Skeletal muscle tissue (tissue), 4 donors: ENCODE measurements around the gene R3HDM1. TPM values are rescaled to one million over a fixed set of nuclear protein-coding genes. Genes with fewer than 3 reads are reported as not detected.

Source experiments
- H3K27ac ChIP-seq: one replicate; pipeline ENCODE4 v1.7.0; 2013; ENCODE audit warnings: mild to moderate bottlenecking, low read depth, low read length, inconsistent platforms
- H3K27me3 ChIP-seq, 3 donors: one replicate each; pipeline ENCODE4 v1.7.0; 2013; ENCODE audit warnings: low read length in 3 of 3; ENCODE audit not compliant: control insufficient read depth in 3 of 3, insufficient read depth in 3 of 3
- H3K36me3 ChIP-seq, 3 donors: one replicate each; pipeline ENCODE4 v1.7.0; 2013; ENCODE audit warnings: low read length in 3 of 3; ENCODE audit not compliant: control insufficient read depth in 3 of 3, insufficient read depth in 3 of 3
- H3K4me1 ChIP-seq, 3 donors: one replicate each; pipeline ENCODE4 v1.7.0; 2013; ENCODE audit warnings: low read length in 3 of 3, mild to moderate bottlenecking in 3 of 3; ENCODE audit not compliant: control insufficient read depth in 3 of 3, insufficient read depth in 3 of 3
- H3K4me3 ChIP-seq, 3 donors: one replicate each; pipeline ENCODE4 v1.7.0; 2013; ENCODE audit warnings: low read length in 3 of 3
- H3K9ac ChIP-seq, 3 donors: one replicate each; pipeline ENCODE4 v1.7.0; 2013; ENCODE audit warnings: low read length in 3 of 3, mild to moderate bottlenecking in 3 of 3, moderate library complexity in 2 of 3, low read depth in 1 of 3
- H3K9me3 ChIP-seq, 3 donors: one replicate each; pipeline ENCODE4 v1.7.0; 2013; ENCODE audit warnings: low read length in 3 of 3; ENCODE audit not compliant: control insufficient read depth in 3 of 3
- total RNA-seq: library from RNA; depleted of rRNA; stranded (reverse); fragments of >200 nt; gene quantifications from one replicate; pipeline ENCODE4 v1.2.3, GENCODE V29; 2014
- donor health status: Osteomylitis.

The R3HDM1 gene
- total RNA-seq, 1 donor from 2014 or later, result 9.9 TPM

DNA sequence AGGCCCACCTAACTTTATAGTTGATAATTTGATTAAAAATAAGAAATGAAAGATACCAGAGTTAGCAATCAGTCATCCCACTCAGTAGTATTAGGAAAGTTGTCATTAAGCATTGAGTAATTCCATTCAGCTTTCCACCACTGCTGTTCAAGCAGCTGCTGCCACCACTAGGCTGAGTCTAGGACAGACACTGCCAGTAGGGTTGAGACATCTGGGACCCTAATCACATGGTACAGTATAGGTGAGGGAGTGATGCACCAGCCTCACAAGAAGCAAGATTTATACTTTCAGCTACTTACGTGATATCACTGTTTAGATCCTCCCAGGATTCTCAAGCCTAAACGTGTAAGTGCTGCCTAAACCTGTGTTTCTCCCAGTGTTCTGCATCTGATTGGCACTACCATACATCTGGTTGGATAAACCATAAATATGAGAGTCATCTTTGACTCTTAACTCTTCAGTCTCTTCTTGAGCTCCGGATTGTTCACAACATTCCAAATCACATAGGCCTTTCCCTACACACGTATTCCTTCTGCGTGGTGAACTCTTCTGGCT is 213.6 kb downstream of the R3HDM1 start:
- H3K4me1 ChIP-seq, result peaks cover 8 to 17% (median 17%) of the 10 kb centered on the region in 3 donors
- peaks cover 3 to 18% (median 10%) of the 10 kb centered on the region in 3 donors for H3K36me3 ChIP-seq
- no peak overlapping the region for H3K27ac ChIP-seq
- no peaks in the 10 kb centered on the region for H3K9me3 ChIP-seq
- no peak overlapping the region for H3K9ac ChIP-seq
- no peaks in the 10 kb centered on the region for H3K27me3 ChIP-seq
- H3K4me3 ChIP-seq, result no peak overlapping the region

DNA sequence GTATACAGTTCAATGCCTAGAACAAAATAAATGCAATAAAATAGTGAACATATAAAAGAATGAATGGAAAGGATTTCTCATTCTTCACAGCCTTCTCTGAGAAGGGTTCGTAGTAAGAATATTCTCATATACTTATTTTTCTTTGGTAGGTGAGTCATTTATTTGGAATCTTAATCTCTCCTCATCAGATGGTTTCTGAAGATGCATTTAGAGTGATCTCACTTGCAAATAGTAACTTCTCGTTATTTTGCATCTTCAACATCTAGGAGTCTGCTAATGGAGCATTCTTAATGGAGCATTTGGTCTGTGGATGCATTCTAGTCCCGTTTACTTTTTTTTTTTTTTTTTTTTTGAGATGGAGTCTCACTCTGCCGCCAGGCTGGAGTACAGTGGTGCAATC is 214.3 kb downstream of the R3HDM1 start:
- no peak overlapping the region for H3K4me3 ChIP-seq
- no peak overlapping the region for H3K27ac ChIP-seq
- peaks cover 3 to 20% (median 13%) of the 10 kb centered on the region in 3 donors for H3K36me3 ChIP-seq
- peaks cover 8 to 17% (median 17%) of the 10 kb centered on the region in 3 donors for H3K4me1 ChIP-seq
- no peaks in the 10 kb centered on the region for H3K9me3 ChIP-seq
- H3K9ac ChIP-seq, result no peak overlapping the region
- H3K27me3 ChIP-seq, result no peaks in the 10 kb centered on the region

DNA sequence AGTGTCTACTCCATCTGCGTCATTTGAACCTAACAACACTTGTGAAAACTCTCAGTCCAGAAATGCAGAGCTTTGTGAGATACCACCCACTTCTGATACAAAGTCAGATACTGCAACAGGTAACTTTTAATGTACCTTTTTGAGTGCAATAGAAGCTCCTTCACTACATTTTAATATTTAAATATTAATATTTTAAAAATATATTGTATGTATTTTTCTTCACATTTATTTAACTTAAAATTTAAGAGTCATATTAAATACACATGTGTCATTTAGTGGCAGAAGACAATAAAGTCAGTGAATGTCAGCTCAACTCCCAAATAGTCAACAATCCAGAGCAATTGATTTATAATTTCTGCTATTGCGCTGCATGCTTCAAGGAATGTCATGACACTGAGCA is 224.3 kb downstream of the R3HDM1 start:
- H3K9ac ChIP-seq, result no peak overlapping the region
- H3K27me3 ChIP-seq, result no peaks in the 10 kb centered on the region
- H3K4me1 ChIP-seq, result no peaks in the 10 kb centered on the region
- peaks cover 0 to 7% (median 0%) of the 10 kb centered on the region in 3 donors for H3K9me3 ChIP-seq
- peaks cover 33 to 60% (median 37%) of the 10 kb centered on the region in 3 donors for H3K36me3 ChIP-seq
- no peak overlapping the region for H3K27ac ChIP-seq
- no peak overlapping the region for H3K4me3 ChIP-seq

DNA sequence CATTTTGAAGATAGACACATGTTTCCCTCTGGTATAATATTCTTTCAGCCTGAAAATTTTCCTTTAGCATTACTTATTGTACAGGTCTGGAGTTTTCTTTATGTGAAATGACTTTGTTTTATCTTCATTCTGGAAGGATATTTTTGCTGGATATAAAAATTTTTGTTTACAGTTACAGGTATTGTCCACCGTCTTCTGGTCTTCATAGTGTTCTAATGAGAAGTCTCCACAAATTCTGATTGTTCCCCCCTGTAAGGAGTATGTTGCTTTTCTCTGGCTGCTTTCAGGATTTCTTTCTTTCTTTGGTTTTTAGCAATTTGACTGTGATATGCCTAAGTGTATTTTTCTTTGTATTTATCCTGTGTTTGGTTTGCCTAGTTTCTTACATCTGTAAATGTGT is 225.4 kb downstream of the R3HDM1 start:
- Histone ChIP-seq H3K36me3 (peaks cover 33 to 70% (median 43%) of the 10 kb centered on the region in 3 donors), H3K4me3 (no peak overlapping the region), H3K4me1 (no peaks in the 10 kb centered on the region), H3K27me3 (no peaks in the 10 kb centered on the region), H3K9me3 (peaks cover 0 to 7% (median 0%) of the 10 kb centered on the region in 3 donors), H3K9ac (no peak overlapping the region), H3K27ac (no peak overlapping the region)

DNA sequence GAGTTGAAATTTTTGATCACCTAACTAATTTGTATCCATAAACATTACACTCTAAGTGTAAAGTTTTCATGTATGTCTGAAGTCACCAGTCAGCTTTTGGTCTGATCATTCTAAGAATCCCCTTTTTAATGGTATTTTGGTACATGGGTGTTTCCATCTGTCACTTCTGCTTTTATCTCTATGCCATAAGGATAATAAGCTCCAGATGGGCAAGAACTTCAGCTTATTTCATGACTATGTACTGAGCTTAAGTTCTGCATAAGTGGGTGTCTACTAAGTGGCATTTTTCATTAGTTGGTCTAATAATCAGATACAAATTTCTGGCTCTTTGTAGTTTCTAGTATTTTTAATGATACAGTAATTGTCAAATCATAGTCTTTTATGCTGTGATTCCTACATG is 230.7 kb downstream of the R3HDM1 start:
- no peaks in the 10 kb centered on the region for H3K4me1 ChIP-seq
- H3K9ac ChIP-seq, result no peak overlapping the region
- H3K9me3 ChIP-seq, result peaks cover 0 to 4% (median 0%) of the 10 kb centered on the region in 3 donors
- no peak overlapping the region for H3K4me3 ChIP-seq
- no peak overlapping the region for H3K27ac ChIP-seq
- H3K27me3 ChIP-seq, result no peaks in the 10 kb centered on the region
- H3K36me3 ChIP-seq, result peaks cover 28 to 61% (median 48%) of the 10 kb centered on the region in 3 donors

DNA sequence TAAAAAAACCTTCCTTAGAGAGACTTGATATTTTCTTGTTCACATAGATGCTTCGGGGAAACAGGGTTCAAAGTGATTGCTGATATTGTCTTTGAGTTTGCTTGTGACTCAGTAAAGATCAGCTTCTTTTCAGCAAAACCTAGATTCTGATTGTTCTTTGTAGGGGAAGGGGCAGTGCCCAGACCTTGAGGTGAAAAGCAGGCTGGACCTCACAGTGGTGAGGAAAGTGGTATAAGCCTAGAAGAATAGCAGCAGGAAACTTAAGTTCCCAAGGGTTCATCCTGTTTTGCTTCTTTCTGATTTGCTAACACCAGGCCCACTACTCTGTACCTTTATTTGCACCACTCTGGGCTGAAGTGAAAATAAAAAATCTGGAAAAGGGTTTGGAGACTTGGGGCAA is 231.2 kb downstream of the R3HDM1 start:
- peaks cover 23 to 56% (median 45%) of the 10 kb centered on the region in 3 donors for H3K36me3 ChIP-seq
- H3K4me3 ChIP-seq, result no peak overlapping the region

DNA sequence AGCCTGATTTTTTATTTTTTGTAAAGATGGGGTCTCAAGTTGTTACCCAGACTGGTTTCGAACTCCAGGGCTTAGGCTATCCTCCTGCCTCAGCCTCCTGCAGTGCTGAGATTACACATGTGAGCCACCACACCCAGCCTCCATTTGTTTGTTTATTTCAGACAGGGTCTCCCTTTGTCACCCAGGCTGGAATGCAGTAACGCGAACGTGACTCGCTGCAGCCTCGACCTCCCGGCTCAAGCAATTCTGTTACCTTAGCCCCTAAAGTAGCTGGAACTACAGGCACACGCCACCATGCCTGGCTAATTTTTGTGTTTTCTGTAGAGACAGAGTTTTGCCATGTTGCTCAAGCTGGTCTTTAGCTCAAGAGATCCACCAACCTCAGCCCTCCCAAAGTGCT is 237.6 kb downstream of the R3HDM1 start:
- H3K36me3 ChIP-seq, result peaks cover 29 to 61% (median 55%) of the 10 kb centered on the region in 3 donors
- H3K4me3 ChIP-seq, result no peak overlapping the region
- no peak overlapping the region for H3K27ac ChIP-seq
- no peak overlapping the region for H3K9ac ChIP-seq
- H3K27me3 ChIP-seq, result no peaks in the 10 kb centered on the region
- no peaks in the 10 kb centered on the region for H3K9me3 ChIP-seq
- no peaks in the 10 kb centered on the region for H3K4me1 ChIP-seq

More for the DNA sequence above, 231.2 kb downstream of the R3HDM1 start:
- peaks cover 0 to under 1% (median 0%) of the 10 kb centered on the region in 3 donors for H3K9me3 ChIP-seq
- H3K27ac ChIP-seq, result no peak overlapping the region
- no peaks in the 10 kb centered on the region for H3K4me1 ChIP-seq
- no peak overlapping the region for H3K9ac ChIP-seq
- H3K27me3 ChIP-seq, result no peaks in the 10 kb centered on the region

DNA sequence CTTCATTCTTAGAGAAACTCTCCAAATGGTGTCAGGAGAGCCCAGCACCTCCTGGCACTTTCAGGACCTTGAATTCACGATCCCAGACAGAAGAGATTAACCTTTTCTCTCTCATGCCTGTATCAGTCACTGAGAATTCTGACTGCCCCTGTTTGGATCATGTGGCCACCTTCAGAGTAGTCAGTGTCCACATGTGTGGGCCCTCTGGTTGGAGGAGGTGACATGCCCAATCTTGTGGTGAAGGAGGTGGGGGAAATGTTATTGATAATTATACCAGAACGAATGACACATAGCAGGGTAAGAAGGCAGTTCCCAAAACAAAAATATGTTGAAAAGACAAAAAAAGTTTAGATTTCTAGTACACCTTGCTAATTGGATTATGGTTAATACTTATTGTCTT is 242.0 kb downstream of the R3HDM1 start:
- H3K9me3 ChIP-seq, result no peaks in the 10 kb centered on the region
- H3K4me1 ChIP-seq, result no peaks in the 10 kb centered on the region
- peaks cover 40 to 75% (median 69%) of the 10 kb centered on the region in 3 donors for H3K36me3 ChIP-seq
- H3K27me3 ChIP-seq, result no peaks in the 10 kb centered on the region
- H3K27ac ChIP-seq, result no peak overlapping the region
- no peak overlapping the region for H3K4me3 ChIP-seq
- no peak overlapping the region for H3K9ac ChIP-seq

DNA sequence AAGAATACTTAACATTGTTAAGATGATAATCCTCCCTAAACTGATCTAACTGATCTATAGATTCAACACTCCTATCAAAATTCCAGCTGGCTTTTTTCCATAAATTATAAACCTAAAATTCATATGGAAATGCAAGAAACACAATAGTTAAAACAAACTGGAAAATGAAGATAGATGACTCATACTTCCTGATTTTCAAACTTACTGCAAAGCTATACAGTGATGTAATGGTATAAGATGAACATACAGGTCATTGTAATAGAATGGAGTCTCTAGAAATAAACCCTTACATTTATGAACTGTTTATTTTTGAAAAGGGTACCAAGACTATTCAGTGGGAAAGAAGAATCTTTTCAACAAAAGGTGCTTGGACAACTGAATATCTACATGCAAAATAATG is 242.6 kb downstream of the R3HDM1 start:
- Histone ChIP-seq H3K9me3 (no peaks in the 10 kb centered on the region), H3K9ac (no peak overlapping the region), H3K4me3 (no peak overlapping the region), H3K27me3 (no peaks in the 10 kb centered on the region), H3K4me1 (no peaks in the 10 kb centered on the region), H3K36me3 (peaks cover 39 to 77% (median 69%) of the 10 kb centered on the region in 3 donors), H3K27ac (no peak overlapping the region)
